Measurements from ENCODE around the gene CNGA2. TPM values are rescaled to one million over a fixed set of nuclear protein-coding genes. Genes with fewer than 3 reads are reported as not detected.

The CNGA2 gene
- total and polyA plus RNA-seq, 2 experiments from 2014 or later = not detected

GRCh38 chrX:151713849-151714248 is 20.7 kb upstream of the CNGA2 start:
- no peak overlapping the region for H3K4me3 Mint-ChIP-seq
- no peaks in the 10 kb centered on the region for H3K9me2 ChIP-seq (ENCODE audit: insufficient read depth)
- no peaks in the 10 kb centered on the region for H3K36me3 ChIP-seq (ENCODE audit: insufficient read depth)
- H3K4me1 Mint-ChIP-seq = peaks cover 11% of the 10 kb centered on the region; the same call in 2 of the 3 replicates
- peak; percentile 60 to 79 for TF ChIP-seq CTCF (conservative IDR thresholded peaks at IDR 0.05; ENCODE audit: low read depth in 2 of 2)
- no peak for TF ChIP-seq ETS1 (IDR thresholded peaks at IDR 0.05)
- no peak overlapping the region for H3K4me2 ChIP-seq
- DNase-seq (ENCODE audit: low spot score) = peak; percentile 62
- no peak overlapping the region for H3K27ac Mint-ChIP-seq
- no peaks in the 10 kb centered on the region for H3K9me3 Mint-ChIP-seq
- no peak overlapping the region for H2AFZ ChIP-seq
- H4K20me1 ChIP-seq (replicated peaks; ENCODE audit: insufficient read depth) = no peaks in the 10 kb centered on the region
- no peak overlapping the region for H3K27ac ChIP-seq (ENCODE audit: low read depth)
- H3K27me3 ChIP-seq (ENCODE audit: insufficient read depth) = no peaks in the 10 kb centered on the region
- no peaks in the 10 kb centered on the region for H3F3A ChIP-seq (replicated peaks; ENCODE audit: low read depth)
- H3K27me3 Mint-ChIP-seq (ENCODE audit: insufficient read depth, low read depth, poor library complexity) = peaks cover 3% of the 10 kb centered on the region
- H3K79me2 ChIP-seq (replicated peaks; ENCODE audit: insufficient read depth) = no peaks in the 10 kb centered on the region
- H3K4me3 ChIP-seq = no peak overlapping the region
- no peaks in the 10 kb centered on the region; the same call in 1 of the 2 replicates for H3K4me1 ChIP-seq (ENCODE audit: insufficient read depth)
- ATAC-seq = peak; percentile 95
- no peaks in the 10 kb centered on the region for H3K36me3 Mint-ChIP-seq (ENCODE audit: low read depth)

- no peaks in the 10 kb centered on the region for H3K9me3 Mint-ChIP-seq
- DNase-seq (ENCODE audit: low spot score) (peak; percentile 30), ATAC-seq (peak; percentile 79)
- H3K27ac Mint-ChIP-seq = no peak overlapping the region
- no peak overlapping the region for H3K27ac ChIP-seq (ENCODE audit: low read depth)
- no peak overlapping the region for H3K4me3 Mint-ChIP-seq
- no peak overlapping the region for H2AFZ ChIP-seq
- H3K9me2 ChIP-seq (ENCODE audit: insufficient read depth) = no peaks in the 10 kb centered on the region
- no peaks in the 10 kb centered on the region for H3K79me2 ChIP-seq (replicated peaks; ENCODE audit: insufficient read depth)
- peaks cover 3% of the 10 kb centered on the region for H3K27me3 Mint-ChIP-seq (ENCODE audit: insufficient read depth, low read depth, poor library complexity)
- no peaks in the 10 kb centered on the region; the same call in 1 of the 2 replicates for H3K4me1 ChIP-seq (ENCODE audit: insufficient read depth)
- no peaks in the 10 kb centered on the region for H3F3A ChIP-seq (replicated peaks; ENCODE audit: low read depth)
- no peaks in the 10 kb centered on the region for H3K36me3 ChIP-seq (ENCODE audit: insufficient read depth)
- H3K4me3 ChIP-seq = no peak overlapping the region
- no peaks in the 10 kb centered on the region for H3K27me3 ChIP-seq (ENCODE audit: insufficient read depth)
- H3K4me2 ChIP-seq = no peak overlapping the region
- H3K36me3 Mint-ChIP-seq (ENCODE audit: low read depth) = no peaks in the 10 kb centered on the region
- H4K20me1 ChIP-seq (replicated peaks; ENCODE audit: insufficient read depth) = no peaks in the 10 kb centered on the region
- peaks cover 11% of the 10 kb centered on the region; the same call in 2 of the 3 replicates for H3K4me1 Mint-ChIP-seq
- TF ChIP-seq REST (IDR thresholded peaks at IDR 0.05; ENCODE audit: unreplicated experiment) (no peak), JUNB (IDR thresholded peaks at IDR 0.05; ENCODE audit: unreplicated experiment) (no peak), ZNF114 (CRISPR knock-in tag; IDR thresholded peaks at IDR 0.05) (no peak), ZNF462 (CRISPR knock-in tag; IDR thresholded peaks at IDR 0.05) (no peak), CTCF (conservative IDR thresholded peaks at IDR 0.05; ENCODE audit: low read depth in 2 of 2) (no peak)
Measured at GRCh38 chrX:151714362-151714761, 20.2 kb upstream of the CNGA2 start.

Data from GM23338 (cell line).